GM23338 (cell line): ENCODE results near the gene NLRC5. TPM values are rescaled to one million over a fixed set of nuclear protein-coding genes. Genes with fewer than 3 reads are reported as not detected.

Source experiments
- ATAC-seq: fragments of 200-7000 bp; cut with Tn5 transposase; 3 replicates; pipeline ENCODE4 v1.9.1; 2020
- DNase-seq: peaks from one replicate; pipeline ENCODE4 v3.0.0-alpha.2; 2015; ENCODE audit warnings: low spot score
- H2AFZ ChIP-seq: fragments of 200-600 bp; sonication (generic); 2 replicates; pipeline ENCODE4 v1.8.0; 2016; ENCODE audit warnings: antibody characterized with exemption, mild to moderate bottlenecking, moderate library complexity
- H3F3A ChIP-seq: fragments of 200-600 bp; sonication (generic); replicated peaks from 2 replicates; pipeline ENCODE4 v1.8.0; 2017; ENCODE audit warnings: antibody characterized with exemption, mixed run types, low read depth
- H3K27ac ChIP-seq: fragments of 200-600 bp; sonication (generic); 2 replicates; pipeline ENCODE4 v1.6.1; 2016; ENCODE audit warnings: low read depth
- H3K27me3 ChIP-seq: fragments of 200-600 bp; sonication (generic); 2 replicates; pipeline ENCODE4 v1.8.0; 2016; ENCODE audit warnings: mild to moderate bottlenecking, mixed run types, moderate library complexity; ENCODE audit not compliant: insufficient read depth
- H3K36me3 ChIP-seq: fragments of 200-600 bp; sonication (generic); 2 replicates; pipeline ENCODE4 v1.8.0; 2016; ENCODE audit warnings: mild to moderate bottlenecking; ENCODE audit not compliant: insufficient read depth
- H3K4me1 ChIP-seq: fragments of 200-600 bp; sonication (generic); 2 replicates; pipeline ENCODE4 v1.8.0; 2016; ENCODE audit warnings: mild to moderate bottlenecking, moderate library complexity; ENCODE audit not compliant: insufficient read depth
- H3K4me2 ChIP-seq: fragments of 200-600 bp; sonication (generic); 2 replicates; pipeline ENCODE4 v1.7.1; 2017; ENCODE audit warnings: mixed run types
- H3K4me3 ChIP-seq: fragments of 200-600 bp; sonication (generic); 2 replicates; pipeline ENCODE4 v1.6.1; 2016; ENCODE audit warnings: mixed run types
- H3K79me2 ChIP-seq: fragments of 200-600 bp; sonication (generic); replicated peaks from 2 replicates; pipeline ENCODE4 v1.8.0; 2017; ENCODE audit warnings: mild to moderate bottlenecking; ENCODE audit not compliant: insufficient read depth
- H3K9me2 ChIP-seq: fragments of 200-600 bp; sonication (generic); 2 replicates; pipeline ENCODE4 v1.8.0; 2017; ENCODE audit not compliant: insufficient read depth
- H4K20me1 ChIP-seq: fragments of 200-600 bp; sonication (generic); replicated peaks from 2 replicates; pipeline ENCODE4 v1.8.0; 2017; ENCODE audit warnings: mild to moderate bottlenecking; ENCODE audit not compliant: insufficient read depth
- H3K27ac Mint-ChIP-seq: 2 replicates; pipeline ENCODE4 v1.8.0; 2020; ENCODE audit warnings: inconsistent platforms, mild to moderate bottlenecking, moderate library complexity, mixed read lengths
- H3K27me3 Mint-ChIP-seq: 3 replicates; pipeline ENCODE4 v1.8.0; 2022; ENCODE audit warnings: low read depth, mild to moderate bottlenecking, moderate library complexity, mixed read lengths, inconsistent platforms; ENCODE audit not compliant: insufficient read depth, poor library complexity
- H3K36me3 Mint-ChIP-seq: 3 replicates; pipeline ENCODE4 v1.8.0; 2021; ENCODE audit warnings: low read depth, mild to moderate bottlenecking, inconsistent platforms, moderate library complexity, mixed read lengths
- H3K4me1 Mint-ChIP-seq: 3 replicates; pipeline ENCODE4 v1.8.0; 2020; ENCODE audit warnings: mild to moderate bottlenecking, inconsistent platforms, mixed read lengths
- H3K4me3 Mint-ChIP-seq: 3 replicates; pipeline ENCODE4 v1.8.0; 2021; ENCODE audit warnings: moderate library complexity, mild to moderate bottlenecking, inconsistent platforms, mixed read lengths
- H3K9me3 Mint-ChIP-seq: 3 replicates; pipeline ENCODE4 v1.8.0; 2020; ENCODE audit warnings: moderate library complexity, mild to moderate bottlenecking, inconsistent platforms, mixed read lengths
- EZH2 ChIP-seq: fragments of 200-600 bp; sonication (generic); IDR thresholded peaks from one replicate; pipeline ENCODE4 v1.8.0; 2017; ENCODE audit warnings: antibody characterized with exemption, mild to moderate bottlenecking, low read depth; ENCODE audit not compliant: unreplicated experiment
- EZH2phosphoT487 ChIP-seq: fragments of 200-600 bp; sonication (generic); IDR thresholded peaks from one replicate; pipeline ENCODE4 v1.8.1; 2018; ENCODE audit warnings: antibody characterized with exemption; ENCODE audit not compliant: unreplicated experiment
- JUNB ChIP-seq: IDR thresholded peaks from one replicate; pipeline ENCODE4 v1.6.1; 2016; ENCODE audit warnings: antibody characterized with exemption; ENCODE audit not compliant: unreplicated experiment
- NANOG ChIP-seq: IDR thresholded peaks from 2 replicates; pipeline ENCODE4 v1.6.1; 2016; ENCODE audit warnings: antibody characterized with exemption, borderline replicate concordance
- POLR2AphosphoS5 ChIP-seq: IDR thresholded peaks from 2 replicates; pipeline ENCODE4 v1.6.1; 2016; ENCODE audit warnings: antibody characterized with exemption, low read depth
- STAT1 ChIP-seq: IDR thresholded peaks from one replicate; pipeline ENCODE4 v1.6.1; 2016; ENCODE audit warnings: antibody characterized with exemption; ENCODE audit not compliant: unreplicated experiment
- polyA plus RNA-seq: library from polyadenylated mRNA; unstranded; fragments of >200 nt; fragmentation: Nextera tagmentation; extraction: Ambion mirVana; gene quantifications from 2 replicates; pipeline ENCODE4 v1.2.1, GENCODE V29; 2016
- total RNA-seq: library from RNA; depleted of rRNA; stranded (reverse); fragments of >200 nt; shearing (Covaris generic); gene quantifications from 2 replicates; pipeline ENCODE4 v1.2.3, GENCODE V29; 2014
- TF ChIP-seq, protein P1 (sequence below): IDR thresholded peaks from 2 replicates; pipeline ENCODE4 v1.6.1; 2016; ENCODE audit warnings: antibody characterized with exemption
- TF ChIP-seq, protein P2 (sequence below): IDR thresholded peaks from one replicate; pipeline ENCODE4 v1.6.1; 2018; ENCODE audit warnings: antibody characterized with exemption; ENCODE audit not compliant: unreplicated experiment
- TF ChIP-seq, protein P3 (sequence below), 2 experiments: fragments of 200-600 bp in 1 of 2; sonication (generic) in 1 of 2; conservative IDR thresholded peaks; 2 replicates each; pipeline versions ENCODE4 v1.5.1 to v1.6.1; 2016 to 2017; ENCODE audit warnings: antibody characterized with exemption in 2 of 2, low read depth in 2 of 2, mild to moderate bottlenecking in 2 of 2, moderate library complexity in 1 of 2
- TF ChIP-seq, protein P4 (sequence below): fragments of 250-450 bp; sonication (Bioruptor Pico); IDR thresholded peaks from 2 replicates; pipeline ENCODE4 v1.5.0; 2020; ENCODE audit warnings: mild to moderate bottlenecking, moderate library complexity

Gene NLRC5
- total and polyA plus RNA-seq, 2 experiments from 2014 or later = 2.3 to 3.9 TPM

DNA sequence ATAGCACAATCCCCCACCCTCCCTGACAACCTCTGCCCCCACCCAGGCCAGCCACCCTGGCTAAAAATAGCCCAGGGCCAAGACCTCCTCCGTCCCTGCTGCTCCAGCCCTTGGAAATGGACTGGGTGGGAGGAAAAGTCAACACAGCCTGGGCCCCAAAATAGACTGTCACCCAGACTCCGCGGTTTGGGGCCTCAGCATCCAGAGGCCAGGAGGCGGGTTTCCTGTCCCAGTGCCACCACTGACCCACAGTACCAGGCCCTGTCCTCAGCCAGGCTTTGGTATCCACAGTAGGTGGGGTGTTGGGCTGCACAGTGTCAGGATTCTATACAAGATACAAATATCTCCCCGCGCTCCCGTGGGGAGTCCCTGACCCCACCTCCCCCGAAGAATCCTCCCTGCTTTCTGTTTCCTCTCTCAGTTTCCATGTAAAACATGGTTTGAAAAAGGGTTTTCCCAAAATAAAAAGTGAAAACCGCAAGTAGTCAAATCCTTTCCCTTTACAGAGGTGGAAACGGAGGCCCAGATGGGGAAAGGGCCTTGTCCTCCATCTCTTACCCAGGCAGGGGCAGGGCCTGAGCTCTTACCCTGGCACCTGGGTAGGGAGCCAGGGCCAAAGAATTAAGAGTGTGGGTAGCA, 123.2 kb downstream of the NLRC5 start:
- Mint-ChIP-seq H3K4me3 (no peak overlapping the region), H3K9me3 (no peaks in the 10 kb centered on the region)
- H3K4me2 ChIP-seq = no peak overlapping the region

More for the DNA sequence above, 123.2 kb downstream of the NLRC5 start:
- Histone ChIP-seq H3K27ac (no peak overlapping the region), H3K4me1 (no peaks in the 10 kb centered on the region; the same call in 1 of the 2 replicates), H4K20me1 (no peaks in the 10 kb centered on the region), H2AFZ (no peak overlapping the region), H3K27me3 (no peaks in the 10 kb centered on the region), H3K9me2 (no peaks in the 10 kb centered on the region), H3K36me3 (no peaks in the 10 kb centered on the region), H3K79me2 (no peaks in the 10 kb centered on the region), H3K4me3 (no peak overlapping the region), H3F3A (no peaks in the 10 kb centered on the region)
- Mint-ChIP-seq H3K4me1 (peaks cover 17% of the 10 kb centered on the region), H3K36me3 (no peaks in the 10 kb centered on the region; the same call in 2 of the 3 replicates), H3K27me3 (peaks cover 17% of the 10 kb centered on the region), H3K27ac (no peak overlapping the region)
- DNase-seq = no peak
- TF ChIP-seq STAT1 = no peak
- TF ChIP-seq EZH2 = no peak
- TF ChIP-seq, protein P1, sequence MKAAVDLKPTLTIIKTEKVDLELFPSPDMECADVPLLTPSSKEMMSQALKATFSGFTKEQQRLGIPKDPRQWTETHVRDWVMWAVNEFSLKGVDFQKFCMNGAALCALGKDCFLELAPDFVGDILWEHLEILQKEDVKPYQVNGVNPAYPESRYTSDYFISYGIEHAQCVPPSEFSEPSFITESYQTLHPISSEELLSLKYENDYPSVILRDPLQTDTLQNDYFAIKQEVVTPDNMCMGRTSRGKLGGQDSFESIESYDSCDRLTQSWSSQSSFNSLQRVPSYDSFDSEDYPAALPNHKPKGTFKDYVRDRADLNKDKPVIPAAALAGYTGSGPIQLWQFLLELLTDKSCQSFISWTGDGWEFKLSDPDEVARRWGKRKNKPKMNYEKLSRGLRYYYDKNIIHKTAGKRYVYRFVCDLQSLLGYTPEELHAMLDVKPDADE = no peak
- TF ChIP-seq, protein P2, sequence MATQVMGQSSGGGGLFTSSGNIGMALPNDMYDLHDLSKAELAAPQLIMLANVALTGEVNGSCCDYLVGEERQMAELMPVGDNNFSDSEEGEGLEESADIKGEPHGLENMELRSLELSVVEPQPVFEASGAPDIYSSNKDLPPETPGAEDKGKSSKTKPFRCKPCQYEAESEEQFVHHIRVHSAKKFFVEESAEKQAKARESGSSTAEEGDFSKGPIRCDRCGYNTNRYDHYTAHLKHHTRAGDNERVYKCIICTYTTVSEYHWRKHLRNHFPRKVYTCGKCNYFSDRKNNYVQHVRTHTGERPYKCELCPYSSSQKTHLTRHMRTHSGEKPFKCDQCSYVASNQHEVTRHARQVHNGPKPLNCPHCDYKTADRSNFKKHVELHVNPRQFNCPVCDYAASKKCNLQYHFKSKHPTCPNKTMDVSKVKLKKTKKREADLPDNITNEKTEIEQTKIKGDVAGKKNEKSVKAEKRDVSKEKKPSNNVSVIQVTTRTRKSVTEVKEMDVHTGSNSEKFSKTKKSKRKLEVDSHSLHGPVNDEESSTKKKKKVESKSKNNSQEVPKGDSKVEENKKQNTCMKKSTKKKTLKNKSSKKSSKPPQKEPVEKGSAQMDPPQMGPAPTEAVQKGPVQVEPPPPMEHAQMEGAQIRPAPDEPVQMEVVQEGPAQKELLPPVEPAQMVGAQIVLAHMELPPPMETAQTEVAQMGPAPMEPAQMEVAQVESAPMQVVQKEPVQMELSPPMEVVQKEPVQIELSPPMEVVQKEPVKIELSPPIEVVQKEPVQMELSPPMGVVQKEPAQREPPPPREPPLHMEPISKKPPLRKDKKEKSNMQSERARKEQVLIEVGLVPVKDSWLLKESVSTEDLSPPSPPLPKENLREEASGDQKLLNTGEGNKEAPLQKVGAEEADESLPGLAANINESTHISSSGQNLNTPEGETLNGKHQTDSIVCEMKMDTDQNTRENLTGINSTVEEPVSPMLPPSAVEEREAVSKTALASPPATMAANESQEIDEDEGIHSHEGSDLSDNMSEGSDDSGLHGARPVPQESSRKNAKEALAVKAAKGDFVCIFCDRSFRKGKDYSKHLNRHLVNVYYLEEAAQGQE = no peak
- TF ChIP-seq EZH2phosphoT487 = no peak
- TF ChIP-seq JUNB = no peak
- TF ChIP-seq, protein P3, sequence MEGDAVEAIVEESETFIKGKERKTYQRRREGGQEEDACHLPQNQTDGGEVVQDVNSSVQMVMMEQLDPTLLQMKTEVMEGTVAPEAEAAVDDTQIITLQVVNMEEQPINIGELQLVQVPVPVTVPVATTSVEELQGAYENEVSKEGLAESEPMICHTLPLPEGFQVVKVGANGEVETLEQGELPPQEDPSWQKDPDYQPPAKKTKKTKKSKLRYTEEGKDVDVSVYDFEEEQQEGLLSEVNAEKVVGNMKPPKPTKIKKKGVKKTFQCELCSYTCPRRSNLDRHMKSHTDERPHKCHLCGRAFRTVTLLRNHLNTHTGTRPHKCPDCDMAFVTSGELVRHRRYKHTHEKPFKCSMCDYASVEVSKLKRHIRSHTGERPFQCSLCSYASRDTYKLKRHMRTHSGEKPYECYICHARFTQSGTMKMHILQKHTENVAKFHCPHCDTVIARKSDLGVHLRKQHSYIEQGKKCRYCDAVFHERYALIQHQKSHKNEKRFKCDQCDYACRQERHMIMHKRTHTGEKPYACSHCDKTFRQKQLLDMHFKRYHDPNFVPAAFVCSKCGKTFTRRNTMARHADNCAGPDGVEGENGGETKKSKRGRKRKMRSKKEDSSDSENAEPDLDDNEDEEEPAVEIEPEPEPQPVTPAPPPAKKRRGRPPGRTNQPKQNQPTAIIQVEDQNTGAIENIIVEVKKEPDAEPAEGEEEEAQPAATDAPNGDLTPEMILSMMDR (conservative IDR thresholded peaks at IDR 0.05; ENCODE audit: low read depth in 2 of 2) = no peak
- TF ChIP-seq POLR2AphosphoS5 = no peak
- TF ChIP-seq NANOG = no peak
- TF ChIP-seq, protein P4, sequence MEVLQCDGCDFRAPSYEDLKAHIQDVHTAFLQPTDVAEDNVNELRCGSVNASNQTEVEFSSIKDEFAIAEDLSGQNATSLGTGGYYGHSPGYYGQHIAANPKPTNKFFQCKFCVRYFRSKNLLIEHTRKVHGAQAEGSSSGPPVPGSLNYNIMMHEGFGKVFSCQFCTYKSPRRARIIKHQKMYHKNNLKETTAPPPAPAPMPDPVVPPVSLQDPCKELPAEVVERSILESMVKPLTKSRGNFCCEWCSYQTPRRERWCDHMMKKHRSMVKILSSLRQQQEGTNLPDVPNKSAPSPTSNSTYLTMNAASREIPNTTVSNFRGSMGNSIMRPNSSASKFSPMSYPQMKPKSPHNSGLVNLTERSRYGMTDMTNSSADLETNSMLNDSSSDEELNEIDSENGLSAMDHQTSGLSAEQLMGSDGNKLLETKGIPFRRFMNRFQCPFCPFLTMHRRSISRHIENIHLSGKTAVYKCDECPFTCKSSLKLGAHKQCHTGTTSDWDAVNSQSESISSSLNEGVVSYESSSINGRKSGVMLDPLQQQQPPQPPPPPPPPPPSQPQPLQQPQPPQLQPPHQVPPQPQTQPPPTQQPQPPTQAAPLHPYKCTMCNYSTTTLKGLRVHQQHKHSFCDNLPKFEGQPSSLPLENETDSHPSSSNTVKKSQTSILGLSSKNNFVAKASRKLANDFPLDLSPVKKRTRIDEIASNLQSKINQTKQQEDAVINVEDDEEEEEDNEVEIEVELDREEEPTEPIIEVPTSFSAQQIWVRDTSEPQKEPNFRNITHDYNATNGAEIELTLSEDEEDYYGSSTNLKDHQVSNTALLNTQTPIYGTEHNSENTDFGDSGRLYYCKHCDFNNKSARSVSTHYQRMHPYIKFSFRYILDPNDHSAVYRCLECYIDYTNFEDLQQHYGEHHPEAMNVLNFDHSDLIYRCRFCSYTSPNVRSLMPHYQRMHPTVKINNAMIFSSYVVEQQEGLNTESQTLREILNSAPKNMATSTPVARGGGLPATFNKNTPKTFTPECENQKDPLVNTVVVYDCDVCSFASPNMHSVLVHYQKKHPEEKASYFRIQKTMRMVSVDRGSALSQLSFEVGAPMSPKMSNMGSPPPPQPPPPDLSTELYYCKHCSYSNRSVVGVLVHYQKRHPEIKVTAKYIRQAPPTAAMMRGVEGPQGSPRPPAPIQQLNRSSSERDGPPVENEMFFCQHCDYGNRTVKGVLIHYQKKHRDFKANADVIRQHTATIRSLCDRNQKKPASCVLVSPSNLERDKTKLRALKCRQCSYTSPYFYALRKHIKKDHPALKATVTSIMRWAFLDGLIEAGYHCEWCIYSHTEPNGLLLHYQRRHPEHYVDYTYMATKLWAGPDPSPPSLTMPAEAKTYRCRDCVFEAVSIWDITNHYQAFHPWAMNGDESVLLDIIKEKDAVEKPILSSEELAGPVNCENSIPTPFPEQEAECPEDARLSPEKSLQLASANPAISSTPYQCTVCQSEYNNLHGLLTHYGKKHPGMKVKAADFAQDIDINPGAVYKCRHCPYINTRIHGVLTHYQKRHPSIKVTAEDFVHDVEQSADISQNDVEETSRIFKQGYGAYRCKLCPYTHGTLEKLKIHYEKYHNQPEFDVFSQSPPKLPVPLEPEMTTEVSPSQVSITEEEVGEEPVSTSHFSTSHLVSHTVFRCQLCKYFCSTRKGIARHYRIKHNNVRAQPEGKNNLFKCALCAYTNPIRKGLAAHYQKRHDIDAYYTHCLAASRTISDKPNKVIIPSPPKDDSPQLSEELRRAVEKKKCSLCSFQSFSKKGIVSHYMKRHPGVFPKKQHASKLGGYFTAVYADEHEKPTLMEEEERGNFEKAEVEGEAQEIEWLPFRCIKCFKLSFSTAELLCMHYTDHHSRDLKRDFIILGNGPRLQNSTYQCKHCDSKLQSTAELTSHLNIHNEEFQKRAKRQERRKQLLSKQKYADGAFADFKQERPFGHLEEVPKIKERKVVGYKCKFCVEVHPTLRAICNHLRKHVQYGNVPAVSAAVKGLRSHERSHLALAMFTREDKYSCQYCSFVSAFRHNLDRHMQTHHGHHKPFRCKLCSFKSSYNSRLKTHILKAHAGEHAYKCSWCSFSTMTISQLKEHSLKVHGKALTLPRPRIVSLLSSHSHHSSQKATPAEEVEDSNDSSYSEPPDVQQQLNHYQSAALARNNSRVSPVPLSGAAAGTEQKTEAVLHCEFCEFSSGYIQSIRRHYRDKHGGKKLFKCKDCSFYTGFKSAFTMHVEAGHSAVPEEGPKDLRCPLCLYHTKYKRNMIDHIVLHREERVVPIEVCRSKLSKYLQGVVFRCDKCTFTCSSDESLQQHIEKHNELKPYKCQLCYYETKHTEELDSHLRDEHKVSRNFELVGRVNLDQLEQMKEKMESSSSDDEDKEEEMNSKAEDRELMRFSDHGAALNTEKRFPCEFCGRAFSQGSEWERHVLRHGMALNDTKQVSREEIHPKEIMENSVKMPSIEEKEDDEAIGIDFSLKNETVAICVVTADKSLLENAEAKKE (CRISPR knock-in tag) = no peak
- ATAC-seq = no peak
